ENCODE data around the gene PRIM1. TPM values are rescaled to one million over a fixed set of nuclear protein-coding genes. Genes with fewer than 3 reads are reported as not detected.

PRIM1 gene
- total and polyA plus RNA-seq, 2 of the 8 experiments (the other 6 are each of a cell fraction or from before 2014, with no cell fraction given): 52.4 to 61.9 TPM

DNA sequence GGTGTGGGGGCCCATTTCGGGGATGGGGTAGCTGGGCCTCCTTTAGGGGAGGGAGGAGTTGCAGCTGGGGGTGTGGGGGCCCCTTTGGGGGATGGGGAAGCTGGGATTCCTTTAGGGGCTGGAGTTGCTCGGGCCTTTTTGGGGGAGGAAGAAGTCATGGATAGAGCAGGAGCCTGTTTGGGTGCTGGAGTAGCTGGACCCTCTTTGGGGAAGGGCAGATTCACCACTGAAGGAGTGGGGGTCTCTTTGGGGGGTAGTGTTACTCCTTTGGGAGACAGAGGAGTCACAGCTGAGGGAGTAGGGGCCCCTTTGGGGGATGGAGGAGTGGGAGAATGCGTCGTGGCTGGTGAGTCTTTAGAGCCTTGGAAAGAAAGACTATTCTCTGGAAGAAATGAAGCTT lies 33.5 kb downstream of the PRIM1 start:
- 0 out of 4 replicates have a peak overlapping the region, but pooled peaks of 1 of the 2 experiments have one; percentile 3 for H3K4me2 ChIP-seq (ENCODE audit: insufficient read depth in 1 of 2, low read depth in 2 of 2, low read length in 2 of 2)
- no peaks in the 10 kb centered on the region for H3K27me3 ChIP-seq (replicated peaks in 1 of 4; ENCODE audit: control insufficient read depth in 3 of 4, extremely low read depth in 1 of 4, insufficient read depth in 3 of 4, low read length in 3 of 4)
- no peaks in the 10 kb centered on the region for H3K9me3 ChIP-seq (ENCODE audit: insufficient read depth in 2 of 2, low read depth in 1 of 2, low read length in 1 of 2)
- no peak overlapping the region for H2AFZ ChIP-seq (ENCODE audit: low read length)
- peaks cover 41 to 52% of the 10 kb centered on the region in 2 experiments for H4K20me1 ChIP-seq (replicated peaks in 1 of 2; ENCODE audit: control insufficient read depth in 1 of 2, insufficient read depth in 2 of 2, low read length in 2 of 2)
- H3K27ac ChIP-seq (ENCODE audit: low read depth, low read length): no peak overlapping the region
- H3K23me2 ChIP-seq (ENCODE audit: low read depth, low read length): no peaks in the 10 kb centered on the region; the same call in 1 of the 2 replicates
- TF ChIP-seq KDM4A (IDR thresholded peaks at IDR 0.05; ENCODE audit: low read depth, low read length, severe bottlenecking): no peak
- H3K4me3 ChIP-seq (ENCODE audit: extremely low read depth in 1 of 4, insufficient read depth in 2 of 4, low read depth in 3 of 4, low read length in 4 of 4): no peak overlapping the region
- WGBS, 2 experiments (ENCODE audit: extremely low coverage in 1 of 2, insufficient coverage in 1 of 2, insufficient read length in 1 of 2, insufficient replicate concordance in 2 of 2, low coverage in 1 of 2, low lambda C conversion rate in 2 of 2, missing lambda C conversion rate in 1 of 2): 96% methylated on average over 2 of the region's 4 CpGs; no CpG with 5 or more reads in 1 of the 2 experiments
- H3K9ac ChIP-seq (replicated peaks in 1 of 4; ENCODE audit: extremely low read depth in 1 of 4, low read depth in 3 of 4, low read length in 3 of 4): no peak overlapping the region
- H3K23ac ChIP-seq (ENCODE audit: insufficient read length): no peak overlapping the region
- no peak overlapping the region; the same call in 1 of the 2 replicates for H3K18ac ChIP-seq (ENCODE audit: extremely low read depth, low read length)
- ChIA-PET POLR2A (ENCODE audit: partially characterized antibody) (interaction anchor here (1.0 to 52.4 kb wide), 5 partner anchors 19 to 441 kb away, joined by 3 to 1406 read pairs (median 4); partner anchors contain the start of genes NACA, PRIM1 and PTGES3), CTCF (ENCODE audit: partially characterized antibody) (interaction anchor here (0.6 to 1.6 kb wide), 6 partner anchors 11 to 98 kb away, joined by 3 to 6 read pairs (median 4); no protein-coding TSS in a partner anchor)
- H2BK120ac ChIP-seq (replicated peaks; ENCODE audit: low read depth, low read length): no peak overlapping the region
- H4K8ac ChIP-seq (ENCODE audit: extremely low read depth, insufficient read depth, low read length): peak overlapping the region; percentile 81
- H3K14ac ChIP-seq (ENCODE audit: insufficient read length): no peak overlapping the region
- H2BK12ac ChIP-seq (ENCODE audit: low read depth, low read length): no peak overlapping the region
- H3K56ac ChIP-seq (replicated peaks; ENCODE audit: insufficient read length, low read depth, low read length): no peak overlapping the region
- H3K79me1 ChIP-seq (ENCODE audit: low read depth, low read length): peaks cover 30% of the 10 kb centered on the region
- H4K91ac ChIP-seq (replicated peaks; ENCODE audit: insufficient read length, low read length): no peak overlapping the region
- H2BK20ac ChIP-seq (ENCODE audit: low read length): no peak overlapping the region
- peaks cover 39 to 76% of the 10 kb centered on the region in 2 experiments for H3K79me2 ChIP-seq (ENCODE audit: control insufficient read depth in 1 of 2, insufficient read depth in 2 of 2, low read length in 2 of 2)
- no peak overlapping the region for H4K5ac ChIP-seq (ENCODE audit: insufficient read length, low read depth, low read length)
- H3K4me1 ChIP-seq (replicated peaks in 1 of 4; ENCODE audit: control insufficient read depth in 3 of 4, insufficient read depth in 4 of 4, low read length in 3 of 4): peaks cover 13 to 38% (median 21%) of the 10 kb centered on the region in 4 experiments
- no peak overlapping the region for H2AK5ac ChIP-seq (ENCODE audit: low read depth, low read length)
- H3K36me3 ChIP-seq (ENCODE audit: control insufficient read depth in 2 of 4, insufficient read depth in 4 of 4, low read length in 3 of 4): peaks cover 14 to 78% (median 43%) of the 10 kb centered on the region in 4 experiments; a peak in 6 of 8 replicates
- no peak overlapping the region for H3K4ac ChIP-seq (replicated peaks; ENCODE audit: insufficient read length, low read depth, low read length)
- no peak for DNase-seq (ENCODE audit: low read depth in 1 of 2, low spot score in 2 of 2)
- no peak overlapping the region for H2BK5ac ChIP-seq (ENCODE audit: low read depth, low read length)
- FAIRE-seq: no peak
- no peak overlapping the region for H2BK15ac ChIP-seq (ENCODE audit: low read length)
